Liver (tissue), 3 donors: ENCODE results near the gene SOCS3.

ENCODE experiments used
- ATF3 ChIP-seq: IDR thresholded peaks from 2 replicates; pipeline ENCODE4 v1.6.1; 2016; ENCODE audit warnings: antibody characterized with exemption
- CTCF ChIP-seq: fragments of 150-350 bp; IDR thresholded peaks from 2 replicates; pipeline ENCODE4 v1.5.1; 2017; ENCODE audit warnings: improper control_type of control experiment, low read depth, low read length; ENCODE audit not compliant: missing input control
- EGR1 ChIP-seq, 2 donors: IDR thresholded peaks; 2 replicates each; pipeline ENCODE4 v1.6.1; 2016 to 2018; ENCODE audit warnings: antibody characterized with exemption in 2 of 2, low read depth in 2 of 2
- HNF4A ChIP-seq, 2 donors: conservative IDR thresholded peaks; 2 replicates each; pipeline ENCODE4 v1.6.1; 2016; ENCODE audit warnings: antibody characterized with exemption in 2 of 2, mild to moderate bottlenecking in 2 of 2
- JUND ChIP-seq, 2 donors: IDR thresholded peaks; 2 replicates each; pipeline ENCODE4 v1.6.1; 2016; ENCODE audit warnings: antibody characterized with exemption in 2 of 2
- MAX ChIP-seq: IDR thresholded peaks from 2 replicates; pipeline ENCODE4 v1.6.1; 2016; ENCODE audit warnings: antibody characterized with exemption
- RAD21 ChIP-seq, 2 donors: IDR thresholded peaks; 2 replicates each; pipeline ENCODE4 v1.6.1; 2016; ENCODE audit warnings: antibody characterized with exemption in 2 of 2, mild to moderate bottlenecking in 2 of 2
- REST ChIP-seq: IDR thresholded peaks from 2 replicates; pipeline ENCODE4 v1.6.1; 2016; ENCODE audit warnings: antibody characterized with exemption, mild to moderate bottlenecking
- RXRA ChIP-seq, 2 donors: IDR thresholded peaks; 2 replicates each; pipeline ENCODE4 v1.6.1; 2017 to 2018; ENCODE audit warnings: antibody characterized with exemption in 2 of 2, mild to moderate bottlenecking in 1 of 2
- SP1 ChIP-seq: IDR thresholded peaks from 2 replicates; pipeline ENCODE4 v1.6.1; 2018; ENCODE audit warnings: antibody characterized with exemption, mild to moderate bottlenecking
- TAF1 ChIP-seq: conservative IDR thresholded peaks from 2 replicates; pipeline ENCODE4 v1.6.1; 2016; ENCODE audit warnings: antibody characterized with exemption, mild to moderate bottlenecking
- YY1 ChIP-seq: IDR thresholded peaks from 2 replicates; pipeline ENCODE4 v1.6.1; 2016; ENCODE audit warnings: antibody characterized with exemption, mild to moderate bottlenecking
- donor health status: healthy.
- donor health status: healthy.

GRCh38 chr17:78392295-78392694 lies 32.4 kb upstream of the SOCS3 start:
- TF ChIP-seq CTCF: no peak
- no peak for TF ChIP-seq SP1
- TF ChIP-seq YY1: no peak
- no peak for TF ChIP-seq JUND (IDR thresholded peaks at IDR 0.05)
- TF ChIP-seq MAX: no peak
- no peak for TF ChIP-seq HNF4A (conservative IDR thresholded peaks at IDR 0.05)
- no peak for TF ChIP-seq ATF3
- no peak for TF ChIP-seq REST
- TF ChIP-seq TAF1: no peak
- TF ChIP-seq RAD21 (IDR thresholded peaks at IDR 0.05): no peak
- no peak for TF ChIP-seq RXRA (IDR thresholded peaks at IDR 0.05)
- no peak for TF ChIP-seq EGR1 (IDR thresholded peaks at IDR 0.05; ENCODE audit: low read depth in 2 of 2)
